GM21360 (cell line): Measurements from ENCODE around the gene TTC24.

Experiments used
- ATAC-seq: cut with Tn5 transposase; IDR thresholded peaks from one replicate; pipeline ENCODE4 v1.9.1; 2021; ENCODE audit warnings: mild to moderate bottlenecking, moderate library complexity; ENCODE audit not compliant: unreplicated experiment

Gene TTC24

DNA sequence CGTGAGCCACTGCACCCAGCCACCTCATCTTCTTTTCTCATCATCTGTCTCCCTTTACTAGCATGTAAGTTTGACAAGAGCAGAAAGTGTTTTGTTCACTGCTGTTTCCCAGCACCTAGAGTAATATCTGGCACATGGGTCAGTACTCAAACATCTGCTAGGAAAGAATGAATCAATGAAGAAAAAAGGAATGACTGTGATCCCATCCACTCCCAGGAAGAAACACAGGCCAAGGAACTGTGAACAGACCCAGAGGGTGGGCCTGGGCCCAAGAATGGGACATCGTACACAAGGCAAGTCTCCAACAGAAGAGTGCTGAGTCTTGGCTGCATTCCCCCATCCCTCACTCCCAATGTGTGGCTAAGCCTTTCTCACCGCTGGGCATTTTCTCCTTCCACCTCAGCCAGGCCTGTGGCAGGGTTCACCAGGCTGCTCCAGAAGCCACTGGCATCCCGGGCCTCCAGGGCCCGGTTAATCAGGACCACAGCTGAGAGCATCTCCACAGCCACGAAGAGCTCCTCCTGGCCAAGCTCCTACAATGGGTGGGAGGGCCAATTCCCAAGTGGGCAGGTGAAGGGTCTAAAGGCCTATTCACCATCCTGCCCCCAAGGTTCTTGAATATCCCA, 25.6 kb upstream of the TTC24 start:
- no peak for ATAC-seq

DNA sequence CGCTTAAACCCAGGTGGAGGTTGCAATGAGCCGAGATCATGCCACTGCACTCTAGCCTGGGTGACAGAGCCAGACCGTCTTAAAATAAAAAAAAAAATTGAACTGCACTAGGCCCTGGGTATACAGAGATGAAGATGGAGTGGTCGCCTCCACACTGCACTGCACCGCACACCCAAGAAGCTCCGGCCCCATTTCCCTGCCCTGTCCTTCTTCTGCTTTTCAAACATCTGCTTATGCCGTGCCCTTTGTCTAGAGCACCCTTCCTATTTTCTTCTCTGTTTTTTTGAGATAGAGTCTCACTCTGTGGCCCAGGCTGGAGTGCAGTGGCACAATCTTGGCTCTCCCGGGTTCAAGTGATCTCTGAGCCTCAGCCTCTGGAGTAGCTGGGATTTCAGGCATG, 24.6 kb upstream of the TTC24 start:
- ATAC-seq: no peak

DNA sequence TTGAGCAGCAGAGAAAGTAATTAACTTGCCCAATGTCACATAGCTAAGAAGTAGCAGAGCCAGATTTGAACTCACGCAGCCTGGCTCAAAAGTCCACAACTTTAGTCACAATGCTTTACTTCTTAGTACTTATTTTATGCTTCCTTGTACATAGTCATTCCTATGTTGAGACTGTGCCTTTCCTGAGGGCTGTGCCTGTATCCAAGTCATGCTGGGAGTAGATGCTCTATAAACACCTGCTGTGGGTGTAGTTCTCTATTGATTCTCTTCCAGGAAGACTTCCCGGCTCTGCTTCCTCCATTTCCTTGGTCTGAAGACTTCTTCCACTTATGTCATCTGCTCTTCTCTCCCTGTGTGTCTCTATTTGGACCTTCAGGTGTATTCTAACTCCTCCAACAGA, 23.8 kb upstream of the TTC24 start:
- no peak for ATAC-seq

DNA sequence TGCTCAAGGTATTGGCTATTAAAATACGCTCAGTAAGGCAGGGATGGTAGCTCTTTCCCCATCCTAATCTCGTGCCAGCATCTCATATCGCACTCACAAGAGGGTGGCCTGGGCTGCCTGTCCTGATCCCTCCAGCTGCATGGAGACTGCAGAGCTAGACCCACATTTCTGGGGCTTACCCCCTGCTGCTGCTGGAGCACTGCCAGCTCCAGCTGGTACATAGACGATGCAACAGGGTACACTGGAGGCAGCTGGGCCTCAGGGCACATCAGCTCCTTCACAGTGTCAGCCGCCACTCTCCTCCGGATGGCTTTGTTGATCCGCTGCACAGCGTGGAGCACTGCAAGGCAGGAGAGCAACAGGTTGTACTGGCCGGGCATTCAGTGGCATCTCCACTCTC, 23.2 kb upstream of the TTC24 start:
- no peak for ATAC-seq

DNA sequence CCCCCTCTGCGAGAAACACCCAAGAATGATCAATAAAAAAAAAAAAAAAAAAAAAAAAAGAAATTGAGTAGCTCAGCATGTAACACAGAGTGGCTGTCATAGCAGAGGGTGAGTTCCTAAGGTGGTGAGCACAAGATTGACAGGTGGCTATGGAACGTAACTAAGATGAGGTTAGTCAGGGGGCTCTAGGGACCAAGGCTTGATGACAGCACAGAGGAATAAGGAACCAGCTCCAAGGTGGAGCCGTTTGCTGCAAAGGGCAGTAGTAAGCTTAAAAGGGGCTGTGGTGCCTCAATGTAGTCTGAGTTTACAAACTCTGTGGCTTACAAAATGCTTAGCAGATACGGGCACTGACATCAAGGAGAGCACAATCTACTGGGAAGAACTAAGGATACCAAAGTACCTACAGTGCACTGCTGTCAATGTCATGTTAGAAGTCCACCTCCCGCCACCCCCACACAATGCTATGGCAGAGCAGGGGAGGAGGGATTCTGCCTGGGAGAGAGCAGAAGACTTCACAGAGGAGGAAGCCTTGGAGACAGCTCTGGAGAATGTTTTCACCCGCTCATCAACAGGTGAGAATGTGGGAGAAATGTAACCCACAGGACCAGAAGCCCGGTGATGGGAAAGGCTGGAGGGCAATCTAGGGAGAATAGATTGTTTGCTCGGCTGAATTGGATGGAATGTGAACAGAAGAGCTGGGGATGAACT, 20.3 kb upstream of the TTC24 start:
- ATAC-seq: no peak

DNA sequence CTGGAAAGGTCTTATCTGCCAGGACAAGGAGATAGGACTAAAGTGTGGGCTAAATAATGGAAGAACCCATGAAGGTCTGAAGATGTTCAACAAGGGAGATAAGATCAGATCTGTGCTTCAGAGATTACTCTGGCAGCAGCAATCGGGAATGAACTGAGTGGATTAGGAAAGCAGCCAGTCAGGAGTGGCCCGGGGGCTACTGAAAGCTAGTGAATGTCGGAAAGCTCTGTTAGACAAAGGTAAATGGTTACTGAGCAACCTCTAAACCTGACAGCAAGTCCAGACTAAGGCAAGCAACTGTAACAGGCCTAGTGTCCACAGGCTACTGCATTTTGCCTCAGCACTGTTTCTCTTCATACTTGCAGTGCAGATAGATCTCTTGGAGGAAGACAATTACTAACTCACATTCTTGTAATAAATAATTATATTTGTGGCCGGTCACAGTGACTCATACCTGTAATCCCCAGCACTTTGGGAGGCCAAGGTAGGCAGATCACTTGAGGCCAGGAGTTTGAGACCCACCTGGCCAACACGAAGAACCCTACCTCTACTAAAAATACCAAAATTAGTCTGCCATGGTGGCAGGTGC, 19.6 kb upstream of the TTC24 start:
- ATAC-seq: no peak

DNA sequence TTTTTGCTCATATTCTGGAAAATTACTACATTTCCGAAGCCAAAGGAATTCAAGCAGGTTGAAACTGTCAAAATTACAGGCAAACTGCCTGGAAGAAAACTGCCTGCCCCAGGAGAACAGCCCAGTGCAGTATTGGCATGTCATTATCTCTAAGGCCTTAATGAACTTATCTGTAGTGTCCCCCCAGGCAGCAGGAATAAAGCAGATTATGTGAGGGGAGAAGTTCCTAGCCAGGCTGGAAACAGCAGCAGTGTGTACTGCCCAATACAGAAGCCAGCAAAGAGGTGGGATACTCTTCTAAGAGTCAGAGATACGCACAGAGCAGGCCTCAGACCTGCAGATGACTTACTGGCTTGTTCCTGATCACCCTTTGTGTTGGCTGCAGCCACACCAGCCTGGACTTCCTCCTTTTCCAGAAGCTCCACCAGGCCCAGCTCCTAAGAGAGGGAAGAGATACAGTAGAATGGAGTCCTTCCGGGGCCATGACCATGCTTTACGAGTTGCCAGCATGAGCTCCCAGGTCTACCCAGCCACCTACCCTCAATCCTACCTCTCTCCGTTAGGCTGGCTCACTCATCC, 18.8 kb upstream of the TTC24 start:
- no peak for ATAC-seq

DNA sequence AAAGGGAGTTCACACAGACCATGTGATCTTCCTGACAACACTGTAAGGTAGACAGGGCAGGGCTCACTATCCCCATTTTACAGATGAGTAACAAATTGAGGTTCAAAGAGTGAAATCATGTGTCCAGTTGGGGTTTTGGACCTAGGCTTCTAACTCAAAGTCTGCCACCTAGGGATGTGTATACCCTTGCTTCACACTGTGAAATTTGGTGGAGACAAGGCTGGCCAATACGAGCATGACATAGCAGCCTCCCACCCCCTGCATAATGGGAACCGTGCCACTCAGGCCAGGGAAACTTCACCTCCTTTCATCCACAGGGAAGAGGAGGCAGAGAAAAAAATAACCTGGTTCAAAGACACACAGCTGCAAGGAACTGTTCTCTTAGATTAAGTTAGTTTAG, 14.0 kb upstream of the TTC24 start:
- ATAC-seq: no peak

DNA sequence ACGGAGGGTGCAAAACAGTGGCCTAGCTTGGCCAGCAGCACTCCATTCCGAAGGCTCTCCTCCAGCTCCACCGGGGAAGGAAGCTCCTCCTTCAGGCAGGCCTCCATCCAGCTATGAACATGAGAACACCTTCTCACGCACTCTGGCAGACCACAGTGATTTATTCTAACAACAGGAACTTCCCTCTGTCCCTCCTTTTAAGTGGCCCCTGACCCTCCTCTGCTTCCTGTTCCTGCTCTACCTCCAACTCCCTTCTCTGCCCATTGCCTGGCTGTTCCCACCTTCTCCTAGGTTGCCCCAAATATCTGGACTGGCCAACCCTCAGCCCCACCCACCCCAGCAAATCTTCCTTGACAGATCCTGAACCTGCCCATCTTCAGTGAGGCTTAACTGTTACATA, 13.1 kb upstream of the TTC24 start:
- no peak for ATAC-seq

DNA sequence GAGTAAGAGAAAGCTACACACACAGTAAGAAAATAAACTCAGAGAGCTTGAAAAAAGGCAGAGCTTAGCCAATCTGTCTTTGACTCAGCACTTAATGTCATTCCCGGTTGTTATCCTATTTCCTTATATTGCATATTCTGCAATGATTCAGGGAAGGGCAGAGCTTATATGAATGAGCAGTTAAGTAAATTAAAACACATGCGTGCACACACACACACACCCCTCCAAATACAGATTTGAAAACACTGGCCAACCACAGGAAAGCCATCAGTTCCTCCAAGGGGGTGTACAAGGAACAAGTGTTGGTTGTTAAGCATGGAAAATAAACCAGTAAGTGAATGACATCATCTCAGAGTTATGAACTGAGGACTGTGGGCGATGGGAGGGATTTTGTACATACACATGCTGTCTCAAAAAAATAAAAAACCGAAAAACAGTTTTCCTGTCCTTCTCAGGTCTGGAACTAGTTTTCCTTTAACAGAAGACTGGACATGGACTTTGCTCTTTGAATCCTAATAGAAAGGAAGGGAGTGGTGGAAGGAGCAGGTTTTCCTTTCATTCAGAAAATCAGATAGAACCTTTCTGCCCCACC, 8.2 kb upstream of the TTC24 start:
- ATAC-seq: no peak

DNA sequence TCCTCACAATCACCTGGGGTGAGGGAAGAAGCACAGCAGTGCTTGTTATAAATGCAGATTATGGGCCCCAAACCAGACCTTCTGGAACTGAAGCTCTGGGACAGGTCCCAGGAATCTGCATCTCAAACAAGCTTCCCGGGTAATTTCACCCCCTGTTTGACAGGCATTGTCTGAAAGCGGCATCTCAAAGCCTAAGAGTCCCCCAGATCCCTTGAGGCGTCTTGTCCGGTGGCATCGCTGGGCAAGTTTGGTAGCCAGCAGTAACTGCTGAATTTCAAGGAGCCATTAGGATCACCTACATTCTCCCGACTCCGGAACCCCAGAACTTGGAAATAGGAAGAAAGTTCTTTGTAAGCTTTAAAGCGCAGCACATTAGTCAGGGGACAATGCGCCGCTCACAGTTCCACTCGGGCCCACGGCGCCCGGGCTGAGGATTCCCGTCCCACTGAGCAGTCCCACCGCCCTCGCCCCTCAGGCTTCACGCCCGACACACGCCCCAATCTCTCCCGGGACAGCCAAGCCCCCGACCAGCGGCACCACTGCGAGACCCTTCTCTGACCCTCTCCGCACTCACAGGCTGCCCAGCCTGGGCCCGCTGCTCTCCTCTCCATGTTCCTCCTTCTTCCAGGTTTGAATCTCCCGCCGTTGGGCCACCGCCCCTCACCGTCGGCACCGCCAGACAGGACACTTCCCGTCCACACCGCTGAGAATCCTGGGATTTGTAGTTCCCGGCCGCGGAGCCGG, 7.4 kb upstream of the TTC24 start, which contains the start of gene IQGAP3:
Gene IQGAP3 (minus strand): TSS at position 647 of the 744 bp plus-strand sequence. CDS start 36 bp downstream, at position 611.
- peak; percentile 66 for ATAC-seq

DNA sequence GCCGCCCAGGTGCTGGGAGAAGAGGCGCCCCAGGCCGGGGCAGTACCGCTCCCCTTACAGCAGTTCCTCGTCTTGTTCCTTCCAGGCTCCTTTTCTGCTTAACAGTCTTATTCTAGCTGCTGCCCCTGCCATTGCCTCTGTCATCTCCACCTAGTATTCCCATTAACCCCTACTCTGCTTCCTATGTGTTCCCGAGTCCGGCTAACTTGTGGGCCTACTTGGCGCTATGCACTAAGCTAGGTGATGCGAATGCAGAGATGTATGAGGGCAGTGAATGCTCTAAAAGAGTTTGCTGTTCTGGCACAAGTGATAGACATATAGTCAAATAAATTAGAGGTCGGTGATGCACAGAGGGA, 6.9 kb upstream of the TTC24 start:
- no peak for ATAC-seq

DNA sequence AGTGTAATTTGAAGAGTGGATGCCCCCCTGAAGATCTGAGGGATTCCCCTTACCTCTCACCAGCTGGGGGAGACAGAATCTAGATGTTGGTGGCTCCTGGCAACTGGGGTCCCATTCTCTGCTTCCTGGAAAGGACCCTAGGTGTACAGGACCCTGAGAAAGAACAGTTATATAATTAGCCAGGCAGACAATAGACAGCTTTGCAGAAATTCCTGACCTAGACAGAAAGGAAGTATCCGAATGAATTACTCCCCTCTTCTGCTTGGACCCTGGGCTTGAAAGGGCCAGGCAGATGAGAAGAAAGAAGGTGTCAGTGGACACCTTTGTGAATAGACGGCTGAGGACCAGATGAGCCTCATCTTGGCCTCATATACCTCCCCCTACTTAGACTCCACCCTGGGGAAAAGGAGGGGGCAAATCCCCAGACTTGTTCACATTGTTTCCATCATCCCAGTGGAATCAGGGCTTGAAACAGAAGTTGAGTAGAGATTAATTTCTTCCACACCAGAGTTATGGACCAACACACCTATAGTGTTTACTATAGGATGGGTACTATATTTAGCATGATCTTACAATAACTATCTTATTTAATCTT, 5.4 kb upstream of the TTC24 start:
- ATAC-seq: no peak

DNA sequence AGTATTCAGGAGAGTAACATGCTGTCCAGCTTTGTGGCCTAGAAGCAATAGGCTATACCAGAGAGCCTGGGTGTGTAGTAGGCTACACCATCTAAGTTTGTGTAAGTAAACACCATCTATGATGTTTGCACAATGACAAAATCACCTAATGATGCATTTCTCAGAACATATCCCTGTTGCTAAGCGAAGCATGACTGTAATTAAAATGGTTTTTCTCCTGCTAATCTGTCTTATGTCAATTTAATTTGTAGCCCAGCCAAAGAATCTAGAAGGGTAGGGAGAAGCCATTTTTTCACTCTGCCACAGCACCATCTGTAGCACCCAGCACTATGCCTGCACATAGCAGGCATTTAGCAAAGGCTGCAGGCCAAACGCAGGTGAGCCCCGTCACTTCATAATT, 2.0 kb upstream of the TTC24 start:
- no peak for ATAC-seq

DNA sequence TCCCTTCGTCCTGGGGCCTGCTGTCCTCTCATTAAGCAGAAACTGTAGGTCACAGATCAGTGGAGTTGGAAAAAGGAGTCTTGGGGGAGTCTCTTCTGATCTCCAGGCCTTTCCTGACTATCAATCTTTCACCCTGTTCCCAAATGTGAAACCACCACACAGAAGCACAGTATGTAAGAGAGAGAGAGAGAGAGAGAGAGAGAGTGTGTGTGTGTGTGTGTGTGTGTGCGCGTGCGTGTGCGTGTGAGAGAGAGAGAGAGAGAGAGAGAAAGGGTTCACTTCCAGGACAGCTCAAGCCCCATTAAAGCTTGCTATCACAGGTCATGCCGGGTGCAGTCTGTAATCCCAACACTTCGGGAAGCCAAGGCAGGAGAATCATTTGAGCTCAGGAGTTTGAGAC, 1.5 kb upstream of the TTC24 start:
- no peak for ATAC-seq

DNA sequence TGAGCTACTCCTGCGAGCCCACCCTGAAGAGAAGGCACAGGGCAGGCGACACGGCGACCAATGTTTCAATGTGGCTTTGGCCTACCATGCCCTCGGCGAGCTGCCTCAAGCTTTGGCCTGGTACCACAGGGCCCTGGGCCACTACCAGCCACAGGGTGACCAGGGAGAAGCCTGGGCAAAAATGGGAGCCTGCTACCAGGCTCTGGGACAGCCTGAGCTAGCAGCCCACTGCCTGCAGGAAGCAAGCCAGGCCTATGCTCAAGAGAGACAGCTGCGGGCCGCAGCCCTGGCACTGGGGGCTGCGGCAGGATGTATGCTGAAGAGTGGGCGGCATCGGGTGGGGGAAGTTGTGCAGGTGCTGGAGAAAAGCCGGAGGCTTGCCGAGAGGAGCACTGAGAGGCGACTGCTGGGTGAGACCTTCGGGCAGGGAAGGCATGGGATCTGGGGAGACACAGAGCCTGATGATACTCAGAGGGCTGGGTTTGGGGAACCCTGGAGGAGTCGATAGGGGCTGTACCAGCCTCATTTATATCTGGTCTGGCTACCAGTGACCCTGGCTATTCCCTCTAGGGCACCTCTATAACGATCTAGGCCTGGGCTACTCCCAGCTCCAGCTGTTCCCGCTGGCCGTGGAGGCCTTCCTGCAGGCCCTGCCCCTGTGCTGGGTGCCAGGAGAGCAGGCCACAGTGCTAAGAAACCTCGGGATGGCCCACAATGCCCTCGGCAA, 2.3 kb downstream of the TTC24 start:
- ATAC-seq: no peak

DNA sequence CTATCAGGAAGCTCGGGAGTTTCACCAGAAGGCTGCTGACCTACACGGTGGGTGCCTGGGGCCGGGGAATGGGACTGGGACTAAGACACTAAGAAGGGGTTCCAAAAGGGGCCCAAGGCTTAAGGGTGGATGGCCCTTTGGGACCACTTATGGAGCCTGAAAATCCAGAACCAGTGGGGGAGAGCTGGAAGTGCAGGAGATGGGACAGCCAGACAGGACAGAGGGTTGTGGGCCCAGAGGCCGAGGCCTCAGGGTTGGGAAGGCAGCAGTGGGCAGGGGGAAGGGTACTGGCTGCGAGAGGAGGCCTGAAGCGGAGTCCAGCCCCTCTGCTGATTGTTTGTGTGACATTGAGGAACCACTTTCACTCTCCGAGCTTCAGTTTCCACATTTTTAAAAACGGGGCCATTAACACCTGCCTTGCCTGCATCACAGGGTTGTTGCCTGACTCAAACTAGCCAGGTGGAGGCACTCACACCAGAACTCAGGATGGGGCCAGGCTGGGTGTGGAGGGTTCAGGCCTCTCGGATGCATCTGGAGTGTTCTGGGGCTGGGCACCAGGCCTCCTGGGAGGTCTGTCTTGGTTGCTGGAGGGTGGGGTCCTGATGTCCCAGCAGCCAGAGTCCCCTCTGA, 3.0 kb downstream of the TTC24 start:
- no peak for ATAC-seq

DNA sequence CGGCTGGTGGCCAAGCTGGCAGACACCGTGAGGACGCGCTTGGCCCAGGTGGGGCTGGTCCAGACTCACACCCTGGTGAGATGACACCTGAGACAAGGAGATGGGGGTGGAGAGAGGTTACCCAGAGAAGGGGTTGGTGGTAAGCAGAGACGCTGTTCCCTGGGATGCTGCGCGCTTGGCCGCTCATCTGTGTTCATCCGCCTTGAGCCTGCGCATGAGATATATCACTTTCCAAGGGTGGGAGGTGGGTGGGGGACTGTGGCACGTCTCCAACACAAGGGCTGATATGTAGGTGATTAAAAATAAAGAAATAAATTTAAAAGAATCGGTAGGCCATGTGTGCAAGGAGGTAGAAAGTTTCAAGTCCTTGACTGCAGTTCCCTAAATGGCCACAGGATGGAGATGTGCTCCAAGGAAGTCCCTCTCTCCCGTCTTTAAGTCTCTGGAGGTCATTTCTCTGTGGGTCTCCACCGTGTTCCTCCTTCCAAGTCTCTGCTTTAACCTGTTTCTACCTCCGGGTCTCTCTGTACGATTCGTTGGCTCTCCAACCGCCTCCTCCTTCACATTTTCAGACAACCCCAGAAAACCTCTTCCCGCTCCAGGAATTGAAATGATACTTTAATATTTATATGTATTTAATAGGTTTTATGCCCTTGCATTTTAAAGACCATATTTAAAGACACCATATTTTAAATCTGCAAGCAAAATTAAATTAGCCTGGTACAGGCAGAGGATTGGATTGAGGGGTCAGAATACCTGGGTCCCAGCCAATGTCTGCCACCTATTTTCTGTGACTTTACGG, 4.5 kb downstream of the TTC24 start:
- no peak for ATAC-seq

DNA sequence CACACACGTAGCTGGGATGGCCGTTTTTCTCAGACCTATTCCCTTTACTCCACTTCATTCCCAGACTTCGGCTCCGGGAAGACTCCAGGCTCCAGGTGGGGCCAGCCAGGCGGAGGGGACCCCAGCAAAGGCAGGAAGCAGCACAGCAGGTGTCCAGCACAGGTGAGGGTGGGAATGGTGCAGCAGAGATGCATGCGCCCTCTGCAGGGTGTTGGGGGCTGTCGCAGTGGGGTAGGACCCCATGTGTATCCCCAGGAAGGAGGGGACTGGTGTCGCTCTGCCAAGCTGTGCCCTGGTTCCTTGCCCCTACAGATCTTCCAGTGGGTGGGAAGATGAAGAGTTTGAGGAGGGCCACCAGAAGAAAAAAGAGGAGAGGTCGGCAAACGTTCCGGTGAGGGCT, 5.3 kb downstream of the TTC24 start:
- ATAC-seq: no peak
